SHP77 treated with DMSO at 0.1 percent for 48 hours (cell line): ENCODE results near the gene SLC30A7.
"Not testable (repeated sequence)": the region's sequence is repeated elsewhere in the genome, so short reads cannot be mapped to it uniquely, and the experiment has no call there.

Experiments
- DNase-seq: peaks from one replicate; lab custom pipeline; 2025; lab: John Stamatoyannopoulos, UW

Gene SLC30A7

GRCh38 chr1:100936194-100936967, 40.5 kb downstream of the SLC30A7 start:
- DNase-seq: no peak

- DNase-seq: no peak
These were observed 45.2 kb downstream of the SLC30A7 start for GRCh38 chr1:100941098-100941527.

- no peak for DNase-seq
These were observed 45.8 kb downstream of the SLC30A7 start for GRCh38 chr1:100941580-100942216.

- no peak for DNase-seq
These were observed 46.6 kb downstream of the SLC30A7 start for GRCh38 chr1:100942304-100943046.

- DNase-seq: no peak
These were observed 47.6 kb downstream of the SLC30A7 start for GRCh38 chr1:100943533-100943932.

- not testable (repeated sequence) for DNase-seq
These were observed 50.2 kb downstream of the SLC30A7 start for GRCh38 chr1:100946064-100946463.

GRCh38 chr1:100947816-100948215, 51.9 kb downstream of the SLC30A7 start:
- not testable (repeated sequence) for DNase-seq

GRCh38 chr1:100948721-100949405, 53.0 kb downstream of the SLC30A7 start:
- DNase-seq: not testable (repeated sequence)

- peak; percentile 11 for DNase-seq
These were observed 53.7 kb downstream of the SLC30A7 start for GRCh38 chr1:100949515-100950158.

- no peak for DNase-seq
These were observed 54.4 kb downstream of the SLC30A7 start for GRCh38 chr1:100950337-100950736.

- no peak for DNase-seq
These were observed 54.9 kb downstream of the SLC30A7 start for GRCh38 chr1:100950781-100951180.

- DNase-seq: no peak
These were observed 56.3 kb downstream of the SLC30A7 start for GRCh38 chr1:100952104-100952745.

GRCh38 chr1:100952970-100953369, 57.1 kb downstream of the SLC30A7 start:
- not testable (repeated sequence) for DNase-seq

GRCh38 chr1:100953960-100954730, 58.3 kb downstream of the SLC30A7 start:
- no peak for DNase-seq

- no peak for DNase-seq
These were observed 59.4 kb downstream of the SLC30A7 start for GRCh38 chr1:100955322-100955721.

- DNase-seq: no peak
These were observed 63.7 kb downstream of the SLC30A7 start for GRCh38 chr1:100959502-100960060.

GRCh38 chr1:100960098-100960497, 64.2 kb downstream of the SLC30A7 start:
- no peak for DNase-seq

GRCh38 chr1:100968621-100969020, 72.7 kb downstream of the SLC30A7 start:
- no peak for DNase-seq

- DNase-seq: no peak
These were observed 73.4 kb downstream of the SLC30A7 start for GRCh38 chr1:100969327-100969726.

- DNase-seq: no peak
These were observed 75.1 kb downstream of the SLC30A7 start for GRCh38 chr1:100971021-100971420.
